NCI-H2227 (cell line): ENCODE results near the gene CACNA2D3.

Experiments
- DNase-seq: peaks from one replicate; lab custom pipeline; 2025; ENCODE audit not compliant: unreplicated experiment; lab: John Stamatoyannopoulos, UW

The CACNA2D3 gene

DNA sequence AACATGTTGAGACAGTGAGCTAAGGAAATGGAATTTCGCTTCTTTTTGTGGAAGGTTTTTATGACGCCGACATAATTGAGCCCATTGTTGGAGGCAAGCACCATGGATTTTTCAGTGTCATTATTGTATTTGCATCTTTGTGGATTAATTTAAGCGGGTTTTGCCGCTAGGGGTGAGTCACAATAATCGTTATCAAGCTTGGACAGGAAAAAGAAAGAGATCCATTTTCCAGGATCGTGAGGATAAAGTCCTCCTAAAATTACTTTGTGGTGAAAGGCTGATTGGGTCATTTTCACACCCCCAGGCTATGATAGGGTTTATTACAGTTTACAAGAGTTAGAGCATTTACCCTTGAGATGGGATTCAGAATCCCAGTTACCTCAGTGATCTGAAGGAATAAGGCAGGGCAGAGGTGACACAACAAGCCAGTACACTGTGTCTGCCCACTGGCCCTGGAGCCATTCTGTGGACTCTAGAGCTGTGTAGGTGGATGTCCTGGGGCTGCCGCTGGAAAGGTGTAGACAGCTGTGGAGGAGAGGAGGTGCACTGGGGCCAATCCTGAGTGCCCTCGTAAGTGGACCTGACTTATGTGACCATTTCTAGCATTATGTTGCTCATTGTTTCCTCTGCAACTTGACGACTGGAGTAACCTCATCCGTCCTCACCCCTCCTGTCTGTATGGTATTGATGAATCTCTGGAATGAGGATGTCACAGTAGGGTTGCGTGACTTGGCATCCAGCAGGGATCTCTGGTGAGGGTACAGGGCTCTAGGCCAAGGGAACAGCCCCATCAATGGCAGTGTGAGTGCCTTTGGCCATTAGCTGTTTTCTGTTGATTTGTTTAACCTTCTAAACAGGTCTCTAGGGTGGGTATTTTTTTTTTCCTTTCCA is 435.4 kb downstream of the CACNA2D3 start:
- DNase-seq: no peak

DNA sequence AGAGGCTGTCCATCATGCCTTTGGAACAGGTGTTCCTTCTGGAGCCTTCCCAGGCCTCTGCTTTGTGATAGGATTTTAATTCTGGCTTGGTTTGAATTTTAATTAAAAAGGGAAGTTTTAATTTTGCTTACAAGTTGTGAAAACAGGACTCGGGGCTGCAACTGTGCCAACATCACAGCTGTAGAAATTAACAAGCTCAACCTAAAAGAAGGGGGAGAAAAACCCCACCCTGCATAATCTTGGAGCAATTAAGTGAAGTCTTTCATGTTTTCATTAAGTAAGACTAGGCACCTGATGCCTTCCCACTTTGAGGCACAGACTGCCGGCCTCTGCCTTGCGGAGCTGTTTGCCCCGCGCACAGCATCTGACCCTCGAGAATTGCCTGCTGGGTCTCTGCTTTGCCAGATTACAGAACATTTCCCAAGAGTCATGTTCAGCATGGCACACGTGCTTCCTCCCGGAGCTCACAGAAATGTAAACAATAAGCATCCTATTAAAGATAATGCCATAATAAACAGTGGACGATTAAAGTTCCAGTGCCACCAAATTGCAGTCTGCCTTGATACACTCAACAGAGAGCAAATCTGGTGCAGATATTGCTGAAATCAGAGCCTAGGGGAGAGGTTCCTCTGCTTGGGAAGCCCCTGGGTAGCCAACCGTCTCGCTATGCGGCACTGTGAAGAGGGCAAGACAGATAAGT is 441.3 kb downstream of the CACNA2D3 start:
- no peak for DNase-seq

DNA sequence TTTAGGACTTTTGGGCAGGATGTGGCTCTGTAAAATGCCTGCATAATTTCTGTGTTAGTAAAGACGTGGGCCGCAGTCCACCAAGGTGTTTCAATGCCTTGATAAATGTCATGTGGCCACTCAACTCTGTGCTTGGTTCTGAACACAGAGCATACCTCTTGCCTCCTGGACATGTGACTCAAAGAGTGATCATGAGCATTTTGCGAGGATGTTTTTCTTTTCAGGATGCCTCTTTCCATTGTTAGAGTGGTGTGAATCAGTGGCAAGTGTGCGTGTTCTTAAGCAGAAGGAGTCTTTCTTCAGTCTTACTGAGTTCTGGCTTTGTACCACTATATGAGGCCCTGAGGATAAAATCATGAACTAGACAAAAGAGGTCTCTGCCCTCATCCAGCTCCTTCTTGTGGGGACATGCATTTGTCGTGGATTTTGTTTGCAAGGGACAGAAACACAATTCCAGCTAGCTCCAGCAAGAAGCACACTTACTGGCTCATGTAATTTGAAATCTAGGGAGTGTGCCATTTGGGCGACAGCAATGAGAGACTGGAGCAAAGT is 442.1 kb downstream of the CACNA2D3 start:
- DNase-seq: no peak

DNA sequence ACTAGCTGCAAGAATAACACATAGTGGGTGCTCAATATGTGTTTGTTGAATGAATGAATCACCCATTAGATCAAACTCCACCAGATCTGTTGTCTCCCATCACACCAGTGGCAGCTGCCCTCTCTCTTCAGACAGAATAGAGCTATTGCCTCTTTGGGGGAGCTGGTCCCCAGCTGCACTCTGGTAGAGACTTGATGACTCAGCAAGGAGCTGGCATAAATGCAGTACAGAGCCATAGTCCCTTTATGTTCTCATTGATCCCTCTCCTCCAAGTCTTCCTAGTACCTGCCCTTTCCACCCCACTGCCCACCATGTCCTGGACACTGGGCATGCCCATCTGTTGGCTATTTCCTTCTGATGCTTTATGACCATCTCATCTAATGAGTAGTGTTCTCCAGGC is 443.6 kb downstream of the CACNA2D3 start:
- DNase-seq: no peak

DNA sequence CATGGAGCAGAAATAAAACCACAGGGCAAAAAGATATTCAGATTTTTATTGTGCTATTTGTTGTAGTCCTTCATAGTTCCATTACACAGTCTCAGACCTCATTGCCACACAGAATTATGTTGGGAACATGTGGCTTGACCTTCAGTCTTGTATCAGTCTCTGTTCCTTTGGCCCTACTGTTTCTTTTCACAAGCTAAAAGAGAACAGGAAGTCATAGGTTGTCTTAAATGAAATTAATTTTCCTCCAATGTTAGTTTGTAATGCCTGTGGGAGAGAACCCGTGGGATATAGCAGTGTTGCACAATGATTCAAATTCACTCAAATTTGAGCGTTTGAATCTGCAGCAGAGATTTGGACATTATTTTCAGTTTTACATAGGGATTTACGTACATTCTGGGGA is 445.6 kb downstream of the CACNA2D3 start:
- DNase-seq: no peak

DNA sequence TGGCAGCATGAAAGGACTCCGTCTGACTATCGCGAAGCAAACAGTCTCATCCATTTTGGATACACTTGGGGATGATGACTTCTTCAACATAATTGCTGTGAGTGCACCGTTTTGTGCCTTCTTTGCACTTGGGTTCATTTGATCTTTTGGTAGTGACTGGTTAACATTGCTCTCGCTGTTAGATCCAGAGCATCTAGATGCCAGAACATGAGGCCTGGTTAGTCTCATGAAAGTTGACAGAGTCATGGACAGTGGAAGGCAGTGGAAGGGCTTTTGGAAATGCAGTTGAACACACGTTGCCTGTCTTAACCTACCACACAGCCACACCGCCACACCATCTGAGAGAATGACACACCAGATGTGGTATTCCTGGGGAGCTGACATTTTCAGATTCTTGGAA is 447.7 kb downstream of the CACNA2D3 start:
- no peak for DNase-seq

DNA sequence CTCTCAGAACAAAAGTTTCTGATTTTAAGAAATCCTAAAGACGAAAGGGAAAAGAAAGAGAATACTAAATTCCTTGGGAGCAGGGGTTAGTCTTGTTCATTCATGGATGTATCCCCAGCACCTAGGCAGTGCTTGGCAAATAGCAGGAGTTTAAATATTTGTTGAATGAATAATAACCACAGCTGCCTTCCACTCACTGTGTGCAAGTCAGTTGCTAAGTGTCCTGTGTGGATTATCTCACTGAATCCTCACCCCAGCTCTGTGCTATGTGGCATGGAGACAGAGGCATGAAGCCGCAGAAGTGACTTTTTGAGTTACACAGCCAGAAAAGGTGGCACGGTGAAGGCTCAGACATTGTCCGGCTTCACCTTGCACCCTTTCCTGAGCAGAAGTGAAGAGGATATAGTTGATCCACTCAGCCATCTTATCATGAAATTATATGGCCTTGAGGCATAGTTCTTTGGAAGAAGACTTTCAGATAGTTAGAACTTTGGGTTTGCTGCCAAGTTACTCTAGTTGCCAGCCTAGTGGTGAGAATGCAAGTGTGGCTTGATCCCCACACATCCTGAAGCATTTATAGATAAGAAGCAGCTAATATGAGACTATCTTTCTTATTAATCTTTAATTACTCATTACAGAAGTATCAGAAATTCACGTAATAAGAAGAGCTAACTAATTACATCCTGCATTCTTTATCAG is 450.0 kb downstream of the CACNA2D3 start:
- no peak for DNase-seq

DNA sequence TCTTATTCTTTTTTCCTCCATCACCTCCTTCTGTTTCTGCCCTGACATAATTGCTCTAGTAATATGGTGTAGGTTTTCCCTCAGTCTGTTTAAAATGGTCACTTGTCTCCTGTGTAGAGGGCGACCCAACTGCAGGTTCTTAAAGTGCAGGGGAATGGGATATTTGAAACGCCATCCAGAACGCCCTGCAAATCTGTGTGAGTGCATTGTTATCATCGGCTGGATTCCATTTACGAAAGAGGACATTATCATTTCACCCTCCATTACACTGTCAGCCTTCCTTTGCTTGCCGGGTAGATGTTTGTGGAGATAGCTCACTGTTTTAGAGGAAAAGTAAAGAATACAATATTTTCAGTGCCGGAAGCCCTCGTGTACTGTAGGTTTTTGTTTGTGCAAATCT is 451.5 kb downstream of the CACNA2D3 start:
- peak; percentile 38 for DNase-seq

DNA sequence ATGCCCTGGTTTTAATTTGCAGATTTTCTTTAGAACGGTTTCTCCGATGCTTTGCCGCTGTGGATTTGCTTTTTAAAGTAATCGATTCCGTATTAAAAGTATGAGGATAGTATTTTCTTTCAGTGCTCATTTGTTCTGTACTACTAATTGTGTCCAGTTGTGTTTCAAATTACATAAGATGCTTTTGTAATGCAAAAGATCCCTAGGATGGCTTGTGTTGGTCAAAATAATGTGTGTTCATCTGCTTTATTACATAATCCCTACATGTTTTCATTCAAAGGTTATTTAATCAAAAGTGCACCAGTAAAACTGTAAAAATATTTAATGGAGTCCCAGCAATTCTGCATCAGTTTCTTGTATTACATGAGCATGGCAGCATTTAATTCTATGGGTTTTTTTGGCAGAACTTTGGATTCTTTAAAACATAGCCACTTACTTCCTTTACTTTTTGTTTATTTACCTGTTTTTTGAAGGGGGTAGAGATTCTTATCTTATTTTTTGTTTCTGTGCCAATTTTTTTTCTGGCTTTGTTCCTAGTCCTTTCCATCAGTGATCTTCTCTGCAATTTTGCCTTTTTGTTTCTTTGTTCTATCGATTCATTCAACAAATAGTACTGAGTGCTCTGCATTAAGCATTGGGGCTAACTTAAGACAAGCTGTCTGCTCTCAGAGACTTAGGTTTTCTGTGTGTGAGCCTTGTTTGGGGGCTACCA is 452.7 kb downstream of the CACNA2D3 start:
- DNase-seq: no peak

DNA sequence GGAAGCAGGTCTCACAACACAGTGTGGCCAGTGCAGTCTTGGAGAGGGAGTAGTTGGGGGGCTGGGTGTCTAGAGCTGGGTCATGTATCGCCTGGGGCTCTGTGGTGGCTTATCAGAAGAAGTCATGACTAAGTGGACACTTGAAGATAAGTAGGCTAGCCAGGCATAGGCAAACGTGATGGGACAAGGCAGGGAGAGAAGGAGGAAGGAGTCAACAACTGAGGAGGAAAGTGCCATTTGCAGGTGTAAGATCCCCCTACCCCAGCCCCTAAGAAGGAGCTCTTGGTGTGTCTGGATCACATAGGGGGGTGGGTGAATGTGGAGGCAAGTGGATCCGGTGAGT is 453.2 kb downstream of the CACNA2D3 start:
- no peak for DNase-seq

DNA sequence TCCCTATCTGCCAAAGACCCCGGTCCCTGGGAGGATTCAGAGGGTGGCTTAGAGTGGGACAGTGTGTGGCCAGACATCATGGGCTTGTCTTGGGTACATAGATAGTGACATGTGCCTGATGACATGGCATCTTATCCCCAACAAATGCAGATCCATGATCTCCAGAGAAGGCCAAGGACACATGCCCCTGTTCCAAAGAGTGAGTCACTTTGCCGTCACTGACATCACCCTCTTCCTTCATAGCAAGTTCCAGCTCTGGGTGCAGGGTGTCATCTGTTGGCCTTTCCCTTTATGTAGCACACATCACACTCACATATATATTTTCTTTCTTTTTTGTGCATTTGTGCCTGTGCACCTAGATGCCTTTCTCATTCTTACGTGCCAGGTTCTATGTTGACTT is 455.0 kb downstream of the CACNA2D3 start:
- no peak for DNase-seq

DNA sequence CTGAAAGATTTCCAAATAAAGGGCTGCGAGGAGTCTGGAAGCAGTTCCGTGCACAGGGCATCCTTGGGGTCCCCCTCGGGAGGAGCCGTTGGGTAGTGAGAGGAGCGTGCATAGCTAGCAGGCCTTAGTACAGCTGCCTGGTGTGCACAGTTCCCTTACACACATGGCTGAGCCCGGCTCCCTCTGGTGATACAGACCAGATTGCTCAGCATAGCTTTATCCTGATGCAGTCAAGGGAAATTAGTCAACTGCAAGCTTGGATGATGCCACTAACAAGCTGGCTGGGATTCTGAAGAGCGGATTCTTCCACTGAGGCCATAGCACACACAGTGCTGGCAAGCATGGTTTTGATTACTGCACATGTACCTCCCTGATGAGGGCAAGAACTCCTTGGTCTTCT is 456.1 kb downstream of the CACNA2D3 start:
- no peak for DNase-seq

DNA sequence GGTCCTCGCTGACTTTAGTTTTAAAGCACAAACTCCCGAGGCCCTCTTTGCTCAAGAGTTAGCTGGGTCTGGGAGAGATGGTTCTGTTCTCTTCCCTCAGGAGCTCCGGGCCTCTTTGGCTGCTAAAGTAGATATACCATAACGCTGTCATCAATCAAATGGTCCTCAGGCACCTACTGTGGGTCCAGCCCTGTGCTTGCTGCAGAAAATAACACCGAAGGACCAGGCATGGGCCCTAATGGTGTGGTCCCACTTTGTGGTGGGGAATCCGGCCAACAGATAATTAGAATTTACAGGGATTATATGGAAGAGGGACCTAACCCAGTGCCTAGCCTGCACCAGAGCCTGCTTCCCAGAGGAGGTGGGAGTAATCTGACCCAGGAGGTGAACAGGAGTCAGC is 458.1 kb downstream of the CACNA2D3 start:
- DNase-seq: no peak

DNA sequence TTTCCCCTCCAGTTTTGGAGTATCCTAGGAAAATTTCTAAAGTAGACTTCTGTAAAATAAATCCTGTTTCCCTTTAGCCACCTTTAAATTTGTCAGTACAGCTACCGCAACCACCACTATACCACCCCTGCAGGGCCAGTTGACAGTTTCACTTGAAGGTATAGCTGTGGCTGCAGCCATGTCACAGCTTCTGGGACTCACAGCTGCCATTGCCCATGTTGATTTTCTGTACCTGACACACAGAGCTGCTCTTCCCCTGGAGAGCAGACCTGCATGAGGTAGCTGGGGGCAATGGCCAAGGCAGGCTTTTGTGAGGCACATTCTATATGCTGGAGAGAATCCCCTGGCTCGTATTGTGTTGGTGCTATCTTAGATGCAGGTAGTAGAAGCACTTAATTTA is 460.1 kb downstream of the CACNA2D3 start:
- DNase-seq: no peak

DNA sequence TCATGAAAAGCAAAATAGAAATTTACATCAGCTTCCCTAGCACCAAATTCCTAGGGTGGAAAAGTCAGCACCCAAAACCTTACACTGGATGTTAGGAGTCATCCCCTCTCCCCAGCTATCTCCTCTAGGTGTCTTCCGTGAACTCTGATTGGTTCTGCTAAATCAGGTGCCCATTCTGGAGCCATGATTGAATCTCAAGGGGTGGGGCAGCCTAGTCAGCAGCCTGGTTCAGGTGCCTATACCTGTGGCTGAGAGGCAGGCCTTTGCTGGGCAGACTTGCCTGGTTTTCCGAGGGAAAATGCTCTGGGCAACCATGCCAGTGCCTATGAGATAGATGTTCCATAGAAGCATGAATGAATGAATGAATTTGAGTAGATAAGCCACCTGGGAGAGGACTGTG is 468.8 kb downstream of the CACNA2D3 start:
- no peak for DNase-seq

DNA sequence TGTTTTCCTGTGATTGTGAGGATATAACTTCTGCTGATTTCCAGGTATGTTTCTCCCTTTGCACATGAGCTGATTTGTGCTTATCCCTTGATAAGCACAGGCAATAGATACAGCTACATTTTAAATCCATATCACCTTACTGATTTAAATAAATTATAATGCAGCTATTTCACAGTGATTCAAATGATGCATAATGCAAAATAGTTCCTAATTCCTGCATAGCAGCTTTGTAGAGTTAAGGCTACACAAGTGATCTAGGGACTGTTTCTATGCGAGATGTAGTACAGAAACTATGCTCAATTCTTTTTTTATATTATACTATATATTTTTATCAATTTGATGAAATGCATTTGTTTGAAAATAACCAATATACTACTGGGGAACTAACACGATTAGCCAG is 471.3 kb downstream of the CACNA2D3 start:
- no peak for DNase-seq

DNA sequence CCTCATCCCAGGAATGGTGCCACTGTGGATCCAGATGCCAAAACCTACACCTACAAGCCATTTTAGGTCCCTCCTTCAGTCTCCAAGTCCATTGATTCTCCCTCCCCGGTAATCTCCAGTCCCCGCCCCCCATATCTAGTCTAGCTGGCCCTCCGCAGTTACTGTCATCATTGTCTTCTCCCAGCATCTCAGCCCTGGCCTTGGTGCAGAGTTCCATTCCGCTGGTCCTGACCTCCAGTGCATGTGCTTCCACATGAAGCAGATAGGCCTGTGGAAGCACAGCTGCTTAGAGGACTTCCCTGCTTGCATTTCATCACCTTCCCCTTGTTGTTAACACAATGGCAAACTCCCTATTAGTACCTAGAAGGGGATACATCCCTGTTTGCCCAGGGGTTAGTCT is 473.7 kb downstream of the CACNA2D3 start:
- DNase-seq: no peak

DNA sequence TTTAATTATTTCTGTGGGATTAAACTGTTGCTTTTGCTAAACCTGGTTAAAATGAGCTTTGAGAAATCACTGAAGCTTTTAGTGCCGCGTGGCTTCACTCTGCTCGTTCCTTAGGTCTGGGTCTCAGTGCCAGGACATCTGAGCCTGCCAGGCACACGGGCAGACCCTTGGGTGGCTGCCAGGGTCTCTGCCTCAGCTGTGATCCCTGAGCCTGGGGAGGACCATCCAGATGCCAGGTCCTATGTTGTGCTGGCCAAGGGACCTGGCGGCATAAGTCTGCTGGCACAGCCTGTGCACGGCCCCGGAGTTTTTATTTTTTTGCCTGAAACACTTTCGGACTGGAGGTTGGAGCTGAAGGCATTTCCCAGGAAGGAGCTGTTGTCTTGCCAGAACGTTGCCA is 477.4 kb downstream of the CACNA2D3 start:
- DNase-seq: no peak

DNA sequence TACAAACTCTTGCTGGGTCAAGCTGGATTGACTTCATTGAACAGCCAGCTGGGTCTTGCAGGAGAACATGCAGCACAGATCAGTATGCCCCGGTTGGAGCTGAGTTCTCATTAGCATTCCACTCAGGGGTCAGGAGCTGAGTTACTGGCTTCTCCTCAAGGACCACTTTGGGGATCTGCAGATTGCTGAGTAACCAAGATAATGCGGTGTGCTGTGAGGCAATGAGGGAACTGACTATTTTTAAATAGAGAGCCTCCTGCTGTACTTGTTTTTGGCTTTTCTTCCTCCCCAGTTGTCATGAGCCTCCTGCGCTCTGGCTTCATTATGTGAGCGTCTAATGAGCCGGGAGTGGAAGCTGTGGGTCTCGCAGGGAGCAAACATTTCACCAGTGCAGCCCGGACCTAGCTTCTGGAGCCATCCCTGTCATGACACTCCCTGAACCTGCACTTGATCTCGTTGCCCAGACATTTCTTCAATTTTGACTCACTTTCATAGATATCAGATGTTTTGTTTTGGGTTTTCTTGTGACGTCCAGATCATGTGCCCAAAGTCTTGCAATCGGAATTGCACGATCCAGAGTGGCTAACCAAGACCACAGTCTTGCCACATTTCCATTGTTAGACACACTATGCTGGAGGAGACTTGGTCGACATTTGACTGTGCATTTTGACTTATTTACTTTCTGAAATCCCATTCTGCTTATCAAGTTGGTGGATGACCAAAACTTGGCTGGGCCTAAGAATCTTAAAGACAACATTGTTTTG is 478.3 kb downstream of the CACNA2D3 start:
- peak; percentile 69 for DNase-seq

DNA sequence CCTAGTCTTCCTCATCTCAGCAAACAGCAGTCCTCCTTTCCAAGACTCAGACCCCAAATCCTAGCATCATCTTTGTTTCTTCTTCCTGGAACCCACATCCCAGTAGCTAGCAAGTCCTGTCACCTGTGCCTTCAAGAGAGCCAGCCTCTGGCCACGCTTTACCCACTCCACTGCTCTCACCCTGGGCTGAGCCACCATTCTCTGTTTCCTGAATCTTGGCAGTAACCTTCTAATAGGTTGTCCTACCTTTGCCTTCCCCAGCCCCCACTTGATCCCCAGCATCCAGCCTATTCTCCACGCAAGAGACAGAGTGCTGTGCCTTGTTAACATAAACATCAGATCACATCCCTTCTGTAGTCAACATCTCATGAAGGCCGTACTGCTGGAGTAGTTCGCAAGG is 482.1 kb downstream of the CACNA2D3 start:
- DNase-seq: no peak
